Mesendoderm (in vitro differentiated cells): Measurements from ENCODE around the gene DZIP1L.

ENCODE experiments used
- DNase-seq: peaks from one replicate; pipeline ENCODE4 v3.0.0; 2013
- H2AK5ac ChIP-seq: 2 replicates; pipeline ENCODE4 v1.6.1; 2013; ENCODE audit warnings: low read length, inconsistent platforms
- H2BK120ac ChIP-seq: 2 replicates; pipeline ENCODE4 v1.6.1; 2013; ENCODE audit warnings: low read depth, mild to moderate bottlenecking, low read length, moderate library complexity, mixed read lengths
- H2BK15ac ChIP-seq: replicated peaks from 2 replicates; pipeline ENCODE4 v1.6.1; 2013; ENCODE audit warnings: low read depth, mild to moderate bottlenecking, moderate library complexity
- H2BK5ac ChIP-seq: 2 replicates; pipeline ENCODE4 v1.6.1; 2013; ENCODE audit warnings: low read length, inconsistent platforms
- H3K18ac ChIP-seq: 2 replicates; pipeline ENCODE4 v1.6.1; 2013; ENCODE audit warnings: mild to moderate bottlenecking, low read length, mixed read lengths
- H3K23ac ChIP-seq: one replicate; pipeline ENCODE4 v1.6.1; 2013; ENCODE audit warnings: low read length
- H3K27ac ChIP-seq: 2 replicates; pipeline ENCODE4 v1.5.1; 2013; ENCODE audit warnings: low read depth, mild to moderate bottlenecking, inconsistent platforms, low read length, moderate library complexity
- H3K27me3 ChIP-seq: 2 replicates; pipeline ENCODE4 v1.6.1; 2013; ENCODE audit warnings: low read length, control low read depth, mild to moderate bottlenecking, inconsistent platforms; ENCODE audit not compliant: insufficient read depth, poor library complexity
- H3K36me3 ChIP-seq: 2 replicates; pipeline ENCODE4 v1.6.1; 2013; ENCODE audit warnings: low read length, inconsistent platforms; ENCODE audit not compliant: control insufficient read depth, insufficient read depth
- H3K4ac ChIP-seq: one replicate; pipeline ENCODE4 v1.6.1; 2013; ENCODE audit warnings: low read depth, mild to moderate bottlenecking, low read length, moderate library complexity
- H3K4me1 ChIP-seq: 2 replicates; pipeline ENCODE4 v1.6.1; 2013; ENCODE audit warnings: low read depth, low read length, inconsistent platforms; ENCODE audit not compliant: control insufficient read depth
- H3K4me2 ChIP-seq: 2 replicates; pipeline ENCODE4 v1.6.1; 2013; ENCODE audit warnings: low read length
- H3K4me3 ChIP-seq: 2 replicates; pipeline ENCODE4 v1.5.1; 2013; ENCODE audit warnings: mild to moderate bottlenecking, low read length
- H3K56ac ChIP-seq: one replicate; pipeline ENCODE4 v1.6.1; 2013; ENCODE audit warnings: low read length
- H3K79me1 ChIP-seq: 2 replicates; pipeline ENCODE4 v1.6.1; 2013; ENCODE audit warnings: low read length, inconsistent platforms
- H3K79me2 ChIP-seq: 2 replicates; pipeline ENCODE4 v1.6.1; 2013; ENCODE audit warnings: mild to moderate bottlenecking, low read length; ENCODE audit not compliant: control insufficient read depth, insufficient read depth
- H3K9ac ChIP-seq: 2 replicates; pipeline ENCODE4 v1.6.1; 2013; ENCODE audit warnings: low read length, inconsistent platforms
- H4K5ac ChIP-seq: one replicate; pipeline ENCODE4 v1.6.1; 2013; ENCODE audit warnings: low read length
- H4K8ac ChIP-seq: one replicate; pipeline ENCODE4 v1.6.1; 2013; ENCODE audit warnings: low read depth, mild to moderate bottlenecking, control low read depth, low read length, moderate library complexity
- WGBS: extraction: QIAGEN DNeasy Blood & Tissue Kit; methylation state at CpG from one replicate; pipeline ENCODE4 v1.1.7; 2013; ENCODE audit warnings: low lambda C conversion rate, missing lambda C conversion rate; ENCODE audit not compliant: insufficient coverage; ENCODE audit errors: extremely low coverage; 5-methylcytosine and 5-hydroxymethylcytosine counted together

DZIP1L gene

DNA sequence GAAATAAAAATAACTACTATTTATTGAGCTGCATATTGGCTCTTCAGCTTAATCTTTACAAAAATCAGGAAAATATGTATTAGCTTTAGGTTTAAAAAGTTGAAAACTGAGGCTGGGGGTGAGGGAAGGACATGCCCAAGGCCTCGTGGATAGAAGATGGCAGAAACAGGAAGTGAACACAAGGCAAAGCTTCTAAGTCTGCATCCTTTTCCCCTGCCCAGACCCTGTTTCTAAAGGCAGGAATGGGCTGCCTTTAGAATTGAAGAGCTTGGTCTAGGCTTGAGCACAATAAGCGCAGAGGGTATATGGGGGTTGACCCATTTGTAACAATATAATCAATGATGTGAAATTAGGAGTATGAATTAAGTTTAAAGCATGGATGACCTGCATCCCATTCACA is 99.3 kb downstream of the DZIP1L start:
- WGBS = no CpG with 5 or more reads among the region's 2 CpGs
- no peak overlapping the region for H3K27ac ChIP-seq
- no peak overlapping the region for H3K56ac ChIP-seq
- H3K4me3 ChIP-seq = no peak overlapping the region
- no peak for DNase-seq
- H3K18ac ChIP-seq = no peak overlapping the region
- H3K79me1 ChIP-seq = no peaks in the 10 kb centered on the region
- H3K4me2 ChIP-seq = no peak overlapping the region
- H2AK5ac ChIP-seq = no peak overlapping the region
- no peaks in the 10 kb centered on the region for H3K4me1 ChIP-seq
- no peaks in the 10 kb centered on the region for H3K79me2 ChIP-seq
- H2BK120ac ChIP-seq = no peak overlapping the region
- H3K9ac ChIP-seq = no peak overlapping the region
- H4K8ac ChIP-seq = no peak overlapping the region
- H3K36me3 ChIP-seq = no peaks in the 10 kb centered on the region
- no peak overlapping the region for H2BK5ac ChIP-seq
- no peak overlapping the region for H4K5ac ChIP-seq
- no peak overlapping the region for H3K4ac ChIP-seq
- H3K23ac ChIP-seq = no peak overlapping the region
- no peaks in the 10 kb centered on the region for H3K27me3 ChIP-seq
- H2BK15ac ChIP-seq = no peak overlapping the region

DNA sequence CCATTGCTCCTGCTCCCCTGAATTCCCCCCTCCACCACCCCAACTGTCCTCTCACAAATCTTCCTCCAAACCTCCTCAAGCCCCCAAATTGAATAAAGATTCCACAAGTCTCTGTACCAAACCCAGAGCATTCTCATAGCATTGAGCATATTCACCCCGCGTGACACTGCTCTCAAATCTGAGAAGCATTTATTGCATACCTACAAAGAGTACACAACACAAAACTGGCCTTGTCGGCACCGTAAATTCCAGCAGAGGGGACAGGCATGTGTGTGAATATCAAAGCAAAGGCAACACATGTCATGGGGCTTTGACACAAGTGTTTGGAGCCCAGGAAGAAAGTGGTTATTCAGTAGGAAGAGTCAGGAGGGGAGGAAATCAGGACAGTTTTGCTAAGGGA is 102.9 kb downstream of the DZIP1L start:
- Histone ChIP-seq H3K4me3 (no peak overlapping the region), H3K23ac (no peak overlapping the region), H4K8ac (no peak overlapping the region), H3K4ac (no peak overlapping the region), H3K79me1 (no peaks in the 10 kb centered on the region), H3K9ac (no peak overlapping the region), H3K56ac (no peak overlapping the region), H3K27ac (no peak overlapping the region), H2BK5ac (no peak overlapping the region), H3K4me2 (no peak overlapping the region), H3K27me3 (no peaks in the 10 kb centered on the region), H2AK5ac (no peak overlapping the region), H4K5ac (no peak overlapping the region), H3K36me3 (no peaks in the 10 kb centered on the region), H3K18ac (no peak overlapping the region), H2BK15ac (no peak overlapping the region), H3K79me2 (no peaks in the 10 kb centered on the region), H3K4me1 (no peaks in the 10 kb centered on the region), H2BK120ac (no peak overlapping the region)
- no CpG with 5 or more reads among the region's 4 CpGs for WGBS
- no peak for DNase-seq
